GM12878 (cell line): ENCODE data around the gene SOCS4. TPM values are rescaled to one million over a fixed set of nuclear protein-coding genes. Genes with fewer than 3 reads are reported as not detected.

ENCODE experiments used
- ATAC-seq: fragments of 200-7000 bp; cut with Tn5 transposase; 3 replicates; pipeline ENCODE4 v1.9.1; 2020; ENCODE audit warnings: mild to moderate bottlenecking, moderate library complexity
- BruUV-seq: library from RNA; stranded (reverse); fragments of 400-500 nt; replicated peaks from 2 replicates; lab custom pipeline; 2021; lab: Mats Ljungman, UMichigan
- CTCF ChIA-PET: fragments of 300-600 bp; sonication (Branson Sonifier 250); formaldehyde crosslinking; extraction: SDS; loops from one replicate; lab custom pipeline; 2021; ENCODE audit warnings: inconsistent platforms; lab: Yijun Ruan, JAX
- POLR2A ChIA-PET: fragments of 350-600 bp; formaldehyde crosslinking; extraction: SDS; loops from one replicate; lab custom pipeline; 2021; ENCODE audit warnings: inconsistent platforms; lab: Charles Lee
- RAD21 ChIA-PET: fragments of 300-600 bp; sonication (Branson Sonifier 250); formaldehyde crosslinking; loops from one replicate; lab custom pipeline; 2023; ENCODE audit warnings: antibody characterized with exemption; ENCODE audit not compliant: unreplicated experiment; lab: Charles Lee
- SMC1A ChIA-PET: fragments of 300-600 bp; sonication (Branson Sonifier 250); formaldehyde crosslinking; loops from one replicate; lab custom pipeline; 2023; ENCODE audit not compliant: unreplicated experiment, uncharacterized antibody; lab: Charles Lee
- DNase-seq: peaks from one replicate; pipeline ENCODE4 v3.0.0-alpha.2; 2011; ENCODE audit warnings: low read depth, low spot score
- FAIRE-seq: peaks from 3 replicates; lab custom pipeline; 2011; peaks lifted over from hg19 to GRCh38; lab: Jason Lieb, UNC
- H2AFZ ChIP-seq: 2 replicates; pipeline ENCODE4 v1.6.0; 2011; ENCODE audit warnings: low read depth, low read length, control low read depth; ENCODE audit not compliant: control insufficient read depth
- H3K27ac ChIP-seq: 2 replicates; pipeline ENCODE4 v1.5.1; 2011; ENCODE audit warnings: control low read depth; ENCODE audit not compliant: control insufficient read depth, insufficient read depth
- H3K27me3 ChIP-seq, 2 experiments: replicated peaks in 1 of 2; 2 replicates each; pipeline versions ENCODE4 v1.6.0 to v1.6.1; 2011; ENCODE audit warnings: low read length in 1 of 2; ENCODE audit not compliant: control insufficient read depth in 2 of 2, insufficient read depth in 2 of 2
- H3K36me3 ChIP-seq, 2 experiments: 2 replicates each; pipeline ENCODE4 v1.5.1; 2011; ENCODE audit warnings: low read length in 1 of 2; ENCODE audit not compliant: control insufficient read depth in 2 of 2, insufficient read depth in 2 of 2
- H3K4me1 ChIP-seq: 2 replicates; pipeline ENCODE4 v1.6.1; 2011; ENCODE audit warnings: mild to moderate bottlenecking, low read length, moderate library complexity, mixed read lengths; ENCODE audit not compliant: control insufficient read depth, insufficient read depth
- H3K4me2 ChIP-seq: 2 replicates; pipeline ENCODE4 v1.6.0; 2011; ENCODE audit warnings: control low read depth; ENCODE audit not compliant: control insufficient read depth, insufficient read depth
- H3K4me3 ChIP-seq: fragments of 200-600 bp; sonication (generic); 2 replicates; pipeline ENCODE4 v1.5.1; 2016
- H3K79me2 ChIP-seq: 2 replicates; pipeline ENCODE4 v1.6.0; 2011; ENCODE audit warnings: low read length; ENCODE audit not compliant: control insufficient read depth, insufficient read depth
- H3K9ac ChIP-seq: 2 replicates; pipeline ENCODE4 v1.8.0; 2011; ENCODE audit warnings: low read length, control low read depth, mixed read lengths; ENCODE audit not compliant: control insufficient read depth, insufficient read depth
- H3K9me3 ChIP-seq: replicated peaks from 3 replicates; pipeline ENCODE4 v1.5.1; 2011; ENCODE audit warnings: mild to moderate bottlenecking, low read length; ENCODE audit not compliant: control insufficient read depth, insufficient read depth
- H4K20me1 ChIP-seq: 2 replicates; pipeline ENCODE4 v1.6.0; 2011; ENCODE audit not compliant: control insufficient read depth, insufficient read depth
- BACH1 ChIP-seq: fragments of 450-650 bp; IDR thresholded peaks from 2 replicates; pipeline ENCODE4 v1.6.1; 2017; ENCODE audit warnings: mild to moderate bottlenecking, borderline replicate concordance
- BHLHE40 ChIP-seq, 2 experiments: fragments of 450-650 bp in 1 of 2; IDR thresholded peaks; 2 replicates each; pipeline ENCODE4 v1.6.1; 2011 to 2017; ENCODE audit warnings: low read depth in 2 of 2, borderline replicate concordance in 1 of 2, improper control_type of control experiment in 1 of 2, low read length in 1 of 2, mild to moderate bottlenecking in 1 of 2
- BMI1 ChIP-seq: fragments of 450-650 bp; IDR thresholded peaks from 2 replicates; pipeline ENCODE4 v1.6.1; 2016; ENCODE audit warnings: mild to moderate bottlenecking, moderate library complexity, borderline replicate concordance
- CREB1 ChIP-seq: IDR thresholded peaks from 2 replicates; pipeline ENCODE4 v1.6.1; 2012; ENCODE audit warnings: low read depth, mild to moderate bottlenecking, inconsistent platforms
- GABPA ChIP-seq: IDR thresholded peaks from 2 replicates; pipeline ENCODE4 v1.6.1; 2014; ENCODE audit warnings: antibody characterized with exemption, low read depth, mild to moderate bottlenecking, inconsistent platforms
- MLLT1 ChIP-seq: fragments of 450-650 bp; IDR thresholded peaks from 2 replicates; pipeline ENCODE4 v1.6.1; 2016; ENCODE audit warnings: mild to moderate bottlenecking
- MTA2 ChIP-seq: fragments of 450-650 bp; IDR thresholded peaks from 2 replicates; pipeline ENCODE4 v1.6.1; 2016; ENCODE audit warnings: low read depth, mild to moderate bottlenecking, moderate library complexity
- NFYB ChIP-seq: IDR thresholded peaks from 2 replicates; pipeline ENCODE4 v1.6.1; 2011; ENCODE audit warnings: low read depth, mild to moderate bottlenecking, low read length, improper control_type of control experiment, moderate library complexity; ENCODE audit not compliant: insufficient read depth
- NR2F1 ChIP-seq: fragments of 450-650 bp; conservative IDR thresholded peaks from 2 replicates; pipeline ENCODE4 v1.6.1; 2017; ENCODE audit warnings: mild to moderate bottlenecking
- PML ChIP-seq: IDR thresholded peaks from 2 replicates; pipeline ENCODE4 v1.6.1; 2012; ENCODE audit warnings: low read length, inconsistent platforms
- SMAD1 ChIP-seq: fragments of 450-650 bp; IDR thresholded peaks from 2 replicates; pipeline ENCODE4 v1.6.1; 2018; ENCODE audit warnings: mild to moderate bottlenecking, low read depth; ENCODE audit not compliant: partially characterized antibody
- SRF ChIP-seq, 2 experiments: IDR thresholded peaks; 2 replicates each; pipeline ENCODE4 v1.6.1; 2011; ENCODE audit warnings: low read depth in 2 of 2, low read length in 2 of 2, mild to moderate bottlenecking in 1 of 2, moderate library complexity in 1 of 2
- SUPT20H ChIP-seq: IDR thresholded peaks from 2 replicates; pipeline ENCODE4 v1.6.1; 2011; ENCODE audit warnings: low read depth, mild to moderate bottlenecking, low read length, moderate library complexity, borderline replicate concordance; ENCODE audit not compliant: control insufficient read depth
- TCF12 ChIP-seq: IDR thresholded peaks from 2 replicates; pipeline ENCODE4 v1.6.1; 2011; ENCODE audit warnings: low read depth, mild to moderate bottlenecking, low read length
- ZBED1 ChIP-seq: IDR thresholded peaks from 2 replicates; pipeline ENCODE4 v1.6.1; 2016; ENCODE audit warnings: borderline replicate concordance
- ZNF592 ChIP-seq: fragments of 450-650 bp; IDR thresholded peaks from 2 replicates; pipeline ENCODE4 v1.6.1; 2017; ENCODE audit warnings: mild to moderate bottlenecking, moderate library complexity
- ZSCAN29 ChIP-seq: fragments of 450-650 bp; IDR thresholded peaks from 2 replicates; pipeline ENCODE4 v1.6.1; 2017; ENCODE audit warnings: mild to moderate bottlenecking, moderate library complexity
- WGBS: methylation state at CpG from one replicate; pipeline ENCODE4 v1.1.6; 2016; ENCODE audit warnings: low lambda C conversion rate; ENCODE audit not compliant: insufficient replicate concordance, insufficient coverage; ENCODE audit errors: missing lambda C conversion rate; 5-methylcytosine and 5-hydroxymethylcytosine counted together
- in situ Hi-C: fragments of 300-500 bp; cut with MboI; formaldehyde crosslinking; loops from 9 replicates; pipeline ENCODE4 v1.14.3; 2018; ENCODE audit warnings: mixed read lengths
- intact Hi-C: fragments of 100-400 bp; cut with micrococcal nuclease; formaldehyde crosslinking; loops from one replicate; pipeline ENCODE4 v1.14.2; 2022; ENCODE audit not compliant: unreplicated experiment
- polyA plus RNA-seq, 11 experiments: library from polyadenylated mRNA; depleted of rRNA in 4 of 11; unstranded in 6 of 11; stranded (reverse) in 5 of 11; fragments of >200 nt; fragmentation: Nextera tagmentation in 4 of 11; fragmentation: Illumina TruSeq in 1 of 11; extraction: Ambion mirVana in 4 of 11; extraction: Trizol in 1 of 11; gene quantifications; 1 replicate in 1 of 11; 2 replicates in 10 of 11; pipeline versions ENCODE4 v1.2.1 to v1.2.3, GENCODE V29; 2011 to 2016; ENCODE audit warnings: inconsistent platforms in 2 of 11, missing spikeins in 2 of 11, low read depth in 1 of 11
- total RNA-seq, 4 experiments: library from RNA; depleted of rRNA in 3 of 4; stranded (reverse); fragments of >200 nt in 3 of 4; fragmentation: Illumina TruSeq in 1 of 4; extraction: Trizol in 1 of 4; gene quantifications; 2 replicates each; pipeline versions ENCODE4 v1.2.1 to v1.2.3, GENCODE V29; 2013 to 2021

The SOCS4 gene
- total and polyA plus RNA-seq, 10 of the 15 experiments (the other 5 are each of a cell fraction or from before 2014, with no cell fraction given), result 5.7 to 31.5 (median 20.8) TPM

- DNase-seq, result no peak
- H4K20me1 ChIP-seq, result no peaks in the 10 kb centered on the region
- no peaks in the 10 kb centered on the region for H3K9me3 ChIP-seq
- H3K4me2 ChIP-seq, result no peak overlapping the region
- ChIA-PET SMC1A (no interaction called here), CTCF (interaction anchor here (0.9 kb wide), 1 partner anchor 160 kb away, joined by 3 read pairs; no protein-coding TSS in a partner anchor), POLR2A (no interaction called here), RAD21 (interaction anchor here (1.0 kb wide), 1 partner anchor 436 kb away, joined by 3 read pairs; no protein-coding TSS in a partner anchor)
- WGBS, result 98% methylated on average over 3 of the region's 3 CpGs
- no peaks in the 10 kb centered on the region for H3K79me2 ChIP-seq
- TF ChIP-seq GABPA (no peak), MTA2 (no peak), NFYB (no peak), ZBED1 (no peak), ZNF592 (no peak), SRF (IDR thresholded peaks at IDR 0.05; ENCODE audit: low read depth in 2 of 2, low read length in 2 of 2) (no peak), ZSCAN29 (no peak), CREB1 (no peak), BHLHE40 (IDR thresholded peaks at IDR 0.05; ENCODE audit: borderline replicate concordance in 1 of 2, low read depth in 2 of 2, low read length in 1 of 2) (no peak), BACH1 (no peak), NR2F1 (no peak), SUPT20H (no peak), MLLT1 (no peak), PML (no peak), SMAD1 (no peak), BMI1 (no peak), TCF12 (no peak)
- no peak overlapping the region for H3K4me3 ChIP-seq
- H3K9ac ChIP-seq, result no peak overlapping the region
- no peaks in the 10 kb centered on the region for H3K4me1 ChIP-seq
- no peaks in the 10 kb centered on the region for H3K27me3 ChIP-seq
- in situ Hi-C loops (no loop called here), intact Hi-C loops (no loop called here)
- no peak overlapping the region for H2AFZ ChIP-seq
- BruUV-seq, result no TSS peak
- no peak for FAIRE-seq
- peaks cover 4 to 5% of the 10 kb centered on the region in 2 experiments for H3K36me3 ChIP-seq
- H3K27ac ChIP-seq, result no peak overlapping the region
- no peak for ATAC-seq
Measured at GRCh38 chr14:55000381-55000780, 26.7 kb upstream of the SOCS4 start.
